GM12864 (cell line): ENCODE measurements around the gene ST6GALNAC5.

ENCODE experiments used
- DNase-seq: peaks from one replicate; pipeline ENCODE4 v3.0.0-alpha.2; 2011; ENCODE audit warnings: low read depth
- H3K4me3 ChIP-seq: 2 replicates; pipeline ENCODE4 v1.5.1; 2011; ENCODE audit warnings: mild to moderate bottlenecking, low read depth, low read length, control low read depth
- CTCF ChIP-seq: IDR thresholded peaks from 2 replicates; pipeline ENCODE4 v1.5.1; 2011; ENCODE audit warnings: low read depth, mild to moderate bottlenecking, moderate library complexity, low read length, control low read depth, inconsistent platforms; ENCODE audit errors: missing control alignments

The ST6GALNAC5 gene

GRCh38 chr1:76933847-76934815, 66.9 kb downstream of the ST6GALNAC5 start:
- H3K4me3 ChIP-seq: no peak overlapping the region
- no peak for DNase-seq
- no peak for TF ChIP-seq CTCF

DNA sequence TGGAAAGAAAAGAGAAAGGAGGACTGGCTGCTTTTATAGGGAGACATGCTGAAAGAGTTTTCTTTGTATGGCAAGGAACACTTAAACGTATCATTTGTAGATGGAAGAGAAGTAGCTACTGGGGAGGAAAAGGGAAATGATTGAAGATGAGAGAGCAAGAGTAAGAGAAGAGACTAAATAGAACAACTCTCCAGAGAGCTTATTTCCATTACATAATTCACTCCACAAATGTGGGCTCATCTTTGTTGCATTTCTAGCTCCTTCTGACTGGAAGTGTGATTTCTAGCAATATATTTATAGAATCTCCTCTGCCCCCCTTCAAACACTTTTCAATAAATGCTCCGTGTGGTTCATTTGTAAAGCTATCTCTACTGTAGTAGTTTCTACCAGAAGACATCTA, 71.0 kb downstream of the ST6GALNAC5 start:
- DNase-seq: no peak
- no peak for TF ChIP-seq CTCF
- H3K4me3 ChIP-seq: no peak overlapping the region

DNA sequence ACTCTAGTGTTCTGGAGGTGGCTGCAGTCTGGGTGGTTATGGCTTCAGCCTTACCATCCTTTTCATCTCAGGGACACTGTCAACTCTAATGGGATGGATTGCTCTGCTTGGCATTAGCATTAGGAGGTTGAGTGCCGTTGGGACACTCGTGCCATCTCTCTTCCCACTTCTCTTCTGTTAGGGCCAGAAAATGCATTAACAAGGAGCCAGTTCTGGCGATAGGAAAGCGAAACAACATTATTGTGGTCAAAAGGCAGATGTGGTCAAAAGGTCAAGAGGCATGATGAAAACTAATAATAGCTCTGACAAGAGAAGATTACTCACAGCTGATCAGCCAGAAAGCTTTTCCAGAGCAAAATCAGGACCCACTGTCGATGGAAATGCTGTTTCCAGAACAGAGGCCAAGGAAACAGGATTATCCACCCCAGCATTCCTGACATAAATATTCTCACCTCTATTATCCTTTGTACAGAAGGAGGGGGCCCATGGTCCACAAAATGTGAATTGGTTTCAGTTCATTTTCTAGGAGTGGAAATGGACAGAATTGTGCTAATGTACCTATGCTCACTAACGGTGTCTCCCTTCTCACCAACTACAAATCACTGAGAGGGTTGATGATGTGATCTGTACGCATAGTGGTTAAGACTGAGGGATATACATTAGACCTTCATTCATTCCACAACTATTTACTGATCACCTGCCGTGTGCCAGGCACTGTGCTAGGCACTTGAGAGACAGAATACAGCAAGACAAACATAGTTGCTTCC, 72.0 kb downstream of the ST6GALNAC5 start:
- DNase-seq: no peak
- no peak for TF ChIP-seq CTCF
- no peak overlapping the region for H3K4me3 ChIP-seq

DNA sequence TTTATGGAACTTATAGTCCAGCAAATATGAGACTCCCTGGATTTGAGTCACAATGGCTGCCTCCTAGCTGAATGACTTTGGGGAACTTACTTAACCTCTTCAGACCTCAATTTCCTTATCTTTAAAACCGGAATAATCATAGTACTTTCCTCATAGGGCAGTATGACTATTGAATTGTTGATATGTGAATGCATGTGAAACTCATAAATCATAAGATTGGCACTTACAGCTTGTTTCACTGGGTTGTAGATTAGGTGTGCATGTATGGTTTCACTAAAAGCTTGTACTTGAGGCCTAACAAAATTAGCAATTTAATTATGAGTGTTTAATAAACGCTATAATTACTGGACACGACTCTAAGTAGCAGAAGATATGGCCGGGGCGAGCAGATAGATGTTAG, 72.5 kb downstream of the ST6GALNAC5 start:
- DNase-seq: no peak
- H3K4me3 ChIP-seq: no peak overlapping the region
- TF ChIP-seq CTCF: no peak

DNA sequence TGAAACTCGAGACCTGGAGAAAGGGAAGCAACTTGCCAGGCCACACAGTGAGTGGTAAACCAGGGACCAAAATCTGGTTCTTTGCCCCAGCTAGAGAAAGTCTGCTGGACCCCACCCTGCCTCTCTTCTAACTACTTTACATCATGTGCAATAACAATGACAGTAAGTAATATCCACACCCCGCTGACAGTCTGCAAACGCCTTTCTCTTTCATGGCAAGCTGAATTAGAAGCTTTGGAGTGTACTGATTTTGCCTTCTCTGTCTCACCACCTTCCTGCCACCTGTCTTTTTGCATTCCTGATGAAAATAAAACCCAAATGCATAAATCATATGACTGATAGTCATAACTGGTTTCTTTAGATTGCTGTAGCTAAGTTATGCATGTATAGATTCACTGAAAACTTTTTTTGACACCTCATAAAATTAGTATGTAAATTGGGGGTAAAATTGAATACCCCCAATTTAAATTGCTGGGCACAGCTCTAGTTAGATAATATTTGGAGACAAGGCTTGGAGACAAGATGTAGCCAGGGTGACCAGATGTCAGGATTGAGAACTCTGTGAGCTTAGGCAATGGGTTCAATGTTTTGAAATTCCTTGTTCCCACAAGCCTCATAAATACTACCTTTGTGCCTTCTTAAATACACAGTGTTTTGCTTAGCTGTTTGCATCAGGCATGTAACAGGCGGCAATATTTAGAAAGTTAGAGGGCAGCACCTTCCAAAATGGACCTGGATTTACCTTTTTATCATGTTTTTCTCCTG, 73.5 kb downstream of the ST6GALNAC5 start:
- no peak overlapping the region for H3K4me3 ChIP-seq
- no peak for TF ChIP-seq CTCF
- DNase-seq: no peak

DNA sequence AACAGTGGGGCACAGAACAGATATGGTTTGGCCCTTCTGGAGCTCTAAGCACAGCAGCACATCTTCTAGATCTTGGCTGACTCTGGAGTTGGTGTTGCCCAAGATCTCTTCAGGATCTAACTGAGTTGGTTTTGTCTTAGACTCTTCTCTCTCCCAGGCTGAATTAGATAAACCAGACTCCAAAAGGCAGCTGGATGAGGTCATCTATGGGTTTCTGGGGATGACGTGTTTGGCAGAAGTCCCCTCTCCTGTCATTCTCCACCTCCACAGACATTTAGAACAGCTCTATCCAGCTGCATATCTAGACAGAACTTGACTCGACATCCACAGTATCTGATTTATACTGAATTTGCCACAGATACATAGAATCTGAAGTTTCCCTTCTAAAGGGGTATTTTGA, 75.3 kb downstream of the ST6GALNAC5 start:
- H3K4me3 ChIP-seq: no peak overlapping the region
- no peak for DNase-seq
- TF ChIP-seq CTCF: no peak
